GM12878 (cell line): ENCODE data around the gene AGBL1.

Experiments
- CHD2 ChIP-seq: IDR thresholded peaks from 2 replicates; pipeline ENCODE4 v1.6.1; 2011; ENCODE audit warnings: low read depth, low read length, improper control_type of control experiment, borderline replicate concordance
- CHD4 ChIP-seq: fragments of 200-600 bp; sonication (generic); IDR thresholded peaks from 2 replicates; pipeline ENCODE4 v1.6.1; 2016; ENCODE audit warnings: mild to moderate bottlenecking
- CTCF ChIP-seq, 3 experiments: IDR thresholded peaks in 2 of 3; conservative IDR thresholded peaks in 1 of 3; 2 replicates each; pipeline ENCODE4 v1.5.1; 2011; ENCODE audit warnings: low read depth in 3 of 3, low read length in 3 of 3, mild to moderate bottlenecking in 3 of 3, control low read depth in 2 of 3, moderate library complexity in 2 of 3, inconsistent platforms in 1 of 3, mixed read lengths in 1 of 3; ENCODE audit not compliant: control insufficient read depth in 2 of 3, insufficient read depth in 1 of 3; ENCODE audit errors: extremely low read depth in 1 of 3
- EGR1 ChIP-seq, 2 experiments: IDR thresholded peaks; 1 replicate in 1 of 2; 2 replicates in 1 of 2; pipeline ENCODE4 v1.6.1; 2011 to 2012; ENCODE audit warnings: low read depth in 2 of 2, low read length in 2 of 2, borderline replicate concordance in 1 of 2, mild to moderate bottlenecking in 1 of 2, moderate library complexity in 1 of 2
- EZH2 ChIP-seq: IDR thresholded peaks from 2 replicates; pipeline ENCODE4 v1.6.1; 2012; ENCODE audit warnings: low read depth, mild to moderate bottlenecking, control low read depth, inconsistent platforms, low read length, borderline replicate concordance; ENCODE audit not compliant: control insufficient read depth
- POLR2AphosphoS5 ChIP-seq: IDR thresholded peaks from 2 replicates; pipeline ENCODE4 v1.6.1; 2011; ENCODE audit warnings: mild to moderate bottlenecking, low read length, inconsistent platforms
- RAD51 ChIP-seq: fragments of 450-650 bp; IDR thresholded peaks from 2 replicates; pipeline ENCODE4 v1.6.1; 2016; ENCODE audit warnings: moderate library complexity, mild to moderate bottlenecking, inconsistent platforms
- SUZ12 ChIP-seq: fragments of 200-600 bp; sonication (generic); IDR thresholded peaks from one replicate; pipeline ENCODE4 v1.6.1; 2018; ENCODE audit warnings: antibody characterized with exemption, mild to moderate bottlenecking; ENCODE audit not compliant: unreplicated experiment

- TF ChIP-seq EZH2 (no peak), CHD4 (no peak), CHD2 (no peak), CTCF (IDR thresholded peaks at IDR 0.05 in 2 of 3, conservative IDR thresholded peaks at IDR 0.05 in 1 of 3; ENCODE audit: control insufficient read depth in 2 of 3, extremely low read depth in 1 of 3, insufficient read depth in 1 of 3, low read depth in 3 of 3, low read length in 3 of 3) (no peak), POLR2AphosphoS5 (no peak), SUZ12 (no peak), EGR1 (IDR thresholded peaks at IDR 0.05; ENCODE audit: borderline replicate concordance in 1 of 2, low read depth in 2 of 2, low read length in 2 of 2) (no peak), RAD51 (no peak)
Measured at GRCh38 chr15:86328658-86329057, 249.0 kb downstream of the AGBL1 start.
